ENCODE data around the gene TCF12. TPM values are rescaled to one million over a fixed set of nuclear protein-coding genes. Genes with fewer than 3 reads are reported as not detected.

The TCF12 gene
- total RNA-seq, 1 donor from 2014 or later = 84.6 TPM

DNA sequence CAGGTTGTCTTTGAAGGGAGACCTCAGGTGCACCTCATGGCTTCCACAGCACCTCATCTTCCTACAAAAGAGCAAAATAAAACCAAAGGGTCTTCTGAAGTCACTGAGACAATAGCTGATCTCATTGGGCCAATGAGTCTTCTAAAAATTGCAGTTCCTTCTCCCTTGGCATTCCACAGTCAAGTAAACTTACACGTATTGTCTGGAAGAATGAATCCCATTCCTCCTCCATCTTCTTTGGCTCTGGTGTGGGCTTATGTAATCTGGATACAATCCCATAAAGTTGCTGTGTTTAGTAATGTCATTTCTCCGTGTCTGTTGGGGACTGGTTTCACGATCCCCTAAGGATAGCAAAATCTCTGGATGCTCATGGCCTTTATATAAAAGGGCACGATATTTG is 372.4 kb downstream of the TCF12 start:
- no peak overlapping the region for H3K4me3 ChIP-seq (ENCODE audit: low read depth, low read length)
- TF ChIP-seq, protein P1, sequence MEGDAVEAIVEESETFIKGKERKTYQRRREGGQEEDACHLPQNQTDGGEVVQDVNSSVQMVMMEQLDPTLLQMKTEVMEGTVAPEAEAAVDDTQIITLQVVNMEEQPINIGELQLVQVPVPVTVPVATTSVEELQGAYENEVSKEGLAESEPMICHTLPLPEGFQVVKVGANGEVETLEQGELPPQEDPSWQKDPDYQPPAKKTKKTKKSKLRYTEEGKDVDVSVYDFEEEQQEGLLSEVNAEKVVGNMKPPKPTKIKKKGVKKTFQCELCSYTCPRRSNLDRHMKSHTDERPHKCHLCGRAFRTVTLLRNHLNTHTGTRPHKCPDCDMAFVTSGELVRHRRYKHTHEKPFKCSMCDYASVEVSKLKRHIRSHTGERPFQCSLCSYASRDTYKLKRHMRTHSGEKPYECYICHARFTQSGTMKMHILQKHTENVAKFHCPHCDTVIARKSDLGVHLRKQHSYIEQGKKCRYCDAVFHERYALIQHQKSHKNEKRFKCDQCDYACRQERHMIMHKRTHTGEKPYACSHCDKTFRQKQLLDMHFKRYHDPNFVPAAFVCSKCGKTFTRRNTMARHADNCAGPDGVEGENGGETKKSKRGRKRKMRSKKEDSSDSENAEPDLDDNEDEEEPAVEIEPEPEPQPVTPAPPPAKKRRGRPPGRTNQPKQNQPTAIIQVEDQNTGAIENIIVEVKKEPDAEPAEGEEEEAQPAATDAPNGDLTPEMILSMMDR (IDR thresholded peaks at IDR 0.05; ENCODE audit: insufficient read depth, low read length, poor library complexity, severe bottlenecking) = no peak
- H3K27me3 ChIP-seq (ENCODE audit: control insufficient read depth, insufficient read depth, low read length) = no peaks in the 10 kb centered on the region
- DNase-seq (ENCODE audit: low read depth) = no peak
- no peaks in the 10 kb centered on the region for H3K36me3 ChIP-seq (ENCODE audit: control insufficient read depth, insufficient read depth, low read length)

DNA sequence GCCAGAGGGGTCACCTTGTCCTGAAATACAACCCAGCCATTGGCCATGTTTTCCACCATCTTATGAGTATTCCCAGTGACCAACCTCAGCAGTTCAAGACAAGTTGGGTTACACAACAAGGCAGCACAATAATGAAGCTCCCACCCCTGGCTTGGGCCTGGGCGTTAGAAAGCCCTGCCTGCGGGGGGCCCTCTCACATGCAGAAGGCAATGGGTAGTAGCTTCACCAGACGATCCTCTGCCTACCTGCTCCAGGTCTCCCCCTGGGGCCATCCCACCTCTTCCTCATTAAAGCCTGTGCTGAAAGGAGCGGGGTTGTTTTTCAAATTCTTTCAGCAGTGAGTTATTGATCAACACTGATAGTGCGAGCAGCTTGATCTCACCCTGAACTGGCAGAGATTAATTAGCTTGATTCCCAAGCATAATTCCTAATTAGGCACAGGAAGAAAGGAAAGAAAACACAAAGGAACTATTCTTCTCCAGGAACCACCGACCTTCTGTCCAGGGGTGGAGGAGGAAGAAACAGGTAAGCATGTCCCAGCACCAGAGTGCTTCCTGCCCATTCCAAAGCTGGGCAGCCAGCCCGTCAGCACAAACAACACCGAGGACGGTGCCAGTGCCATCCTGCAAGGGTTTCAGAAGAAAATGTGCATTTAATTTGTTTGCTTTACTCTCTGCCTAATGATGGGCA is 378.2 kb downstream of the TCF12 start:
- TF ChIP-seq, protein P1 (IDR thresholded peaks at IDR 0.05; ENCODE audit: insufficient read depth, low read length, poor library complexity, severe bottlenecking) = no peak
- DNase-seq (ENCODE audit: low read depth) = no peak
- Histone ChIP-seq H3K4me3 (ENCODE audit: low read depth, low read length) (no peak overlapping the region), H3K36me3 (ENCODE audit: control insufficient read depth, insufficient read depth, low read length) (no peaks in the 10 kb centered on the region), H3K27me3 (ENCODE audit: control insufficient read depth, insufficient read depth, low read length) (no peaks in the 10 kb centered on the region)

DNA sequence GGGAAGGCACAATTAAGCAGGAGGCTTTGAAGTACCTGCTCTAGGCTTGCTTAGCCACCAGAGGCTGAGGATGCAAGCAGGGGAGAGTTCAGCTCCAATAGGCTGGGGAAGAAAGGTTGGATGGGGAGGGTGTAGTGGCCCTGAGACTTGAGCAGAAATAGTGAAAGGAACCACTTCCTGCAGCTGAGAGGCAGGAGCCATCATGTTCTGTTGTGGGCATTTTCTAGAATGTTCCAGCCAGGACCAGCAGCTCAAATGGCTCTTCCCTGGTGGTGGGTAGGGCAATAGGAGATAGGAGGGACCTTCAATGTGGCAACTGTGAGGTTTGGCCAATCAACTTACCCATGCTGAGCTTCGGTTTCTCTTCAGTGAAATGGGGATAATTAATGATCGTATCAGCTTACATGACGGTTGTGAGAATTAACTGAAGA is 378.7 kb downstream of the TCF12 start:
- H3K36me3 ChIP-seq (ENCODE audit: control insufficient read depth, insufficient read depth, low read length) = no peaks in the 10 kb centered on the region
- TF ChIP-seq, protein P1 (IDR thresholded peaks at IDR 0.05; ENCODE audit: insufficient read depth, low read length, poor library complexity, severe bottlenecking) = no peak
- DNase-seq (ENCODE audit: low read depth) = no peak
- no peaks in the 10 kb centered on the region for H3K27me3 ChIP-seq (ENCODE audit: control insufficient read depth, insufficient read depth, low read length)
- H3K4me3 ChIP-seq (ENCODE audit: low read depth, low read length) = no peak overlapping the region

DNA sequence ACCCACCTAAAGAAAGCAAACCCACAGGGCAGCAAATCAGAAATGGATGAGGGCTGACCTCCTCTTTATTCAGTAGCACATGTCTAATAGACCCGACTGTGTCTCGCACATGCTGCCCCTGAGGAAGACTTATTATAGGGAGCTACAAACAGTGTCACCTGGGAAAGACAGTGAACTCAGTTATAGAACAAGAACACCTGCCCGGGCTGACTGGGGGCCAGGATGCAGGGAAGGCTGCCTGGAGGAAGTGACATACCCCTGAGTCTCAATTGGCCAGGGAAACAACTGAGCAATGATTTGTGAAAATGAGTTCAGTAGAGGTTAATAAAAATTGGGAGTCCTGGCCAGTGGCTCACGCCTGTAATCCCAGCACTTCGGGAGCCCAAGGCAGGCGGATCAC is 379.2 kb downstream of the TCF12 start:
- Histone ChIP-seq H3K4me3 (ENCODE audit: low read depth, low read length) (no peak overlapping the region), H3K27me3 (ENCODE audit: control insufficient read depth, insufficient read depth, low read length) (no peaks in the 10 kb centered on the region), H3K36me3 (ENCODE audit: control insufficient read depth, insufficient read depth, low read length) (no peaks in the 10 kb centered on the region)
- TF ChIP-seq, protein P1 (IDR thresholded peaks at IDR 0.05; ENCODE audit: insufficient read depth, low read length, poor library complexity, severe bottlenecking) = no peak
- DNase-seq (ENCODE audit: low read depth) = no peak

DNA sequence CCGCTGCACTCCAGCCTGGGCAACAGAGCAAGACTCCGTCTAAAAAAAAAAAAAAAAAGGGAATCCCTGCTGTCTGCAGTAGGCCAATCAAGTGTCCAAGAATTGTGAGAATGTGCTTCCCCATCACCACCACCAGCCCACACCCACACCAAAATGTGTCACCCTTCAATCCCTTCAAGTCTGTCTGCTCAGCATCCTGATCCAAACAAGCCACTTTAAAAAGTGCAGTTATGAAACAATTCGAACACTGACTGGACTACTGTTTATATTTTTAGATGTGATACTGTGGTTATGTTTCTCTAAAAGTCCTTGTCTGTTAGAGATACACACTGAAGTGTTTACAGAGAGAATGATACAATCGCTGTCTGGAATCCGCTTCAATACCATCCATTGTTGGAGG is 379.8 kb downstream of the TCF12 start:
- no peaks in the 10 kb centered on the region for H3K27me3 ChIP-seq (ENCODE audit: control insufficient read depth, insufficient read depth, low read length)
- TF ChIP-seq, protein P1 (IDR thresholded peaks at IDR 0.05; ENCODE audit: insufficient read depth, low read length, poor library complexity, severe bottlenecking) = no peak
- H3K36me3 ChIP-seq (ENCODE audit: control insufficient read depth, insufficient read depth, low read length) = no peaks in the 10 kb centered on the region
- no peak overlapping the region for H3K4me3 ChIP-seq (ENCODE audit: low read depth, low read length)
- no peak for DNase-seq (ENCODE audit: low read depth)

All from kidney epithelial cell (primary cell).